SH-SY5Y (cell line): ENCODE results near the gene SUGP2.

Experiments
- GATA2 ChIP-seq: IDR thresholded peaks from 2 replicates; pipeline ENCODE4 v1.6.1; 2011; ENCODE audit warnings: mild to moderate bottlenecking, low read depth, low read length
- GATA3 ChIP-seq: IDR thresholded peaks from 2 replicates; pipeline ENCODE4 v1.6.1; 2011; ENCODE audit warnings: low read depth, mild to moderate bottlenecking, low read length, moderate library complexity

DNA sequence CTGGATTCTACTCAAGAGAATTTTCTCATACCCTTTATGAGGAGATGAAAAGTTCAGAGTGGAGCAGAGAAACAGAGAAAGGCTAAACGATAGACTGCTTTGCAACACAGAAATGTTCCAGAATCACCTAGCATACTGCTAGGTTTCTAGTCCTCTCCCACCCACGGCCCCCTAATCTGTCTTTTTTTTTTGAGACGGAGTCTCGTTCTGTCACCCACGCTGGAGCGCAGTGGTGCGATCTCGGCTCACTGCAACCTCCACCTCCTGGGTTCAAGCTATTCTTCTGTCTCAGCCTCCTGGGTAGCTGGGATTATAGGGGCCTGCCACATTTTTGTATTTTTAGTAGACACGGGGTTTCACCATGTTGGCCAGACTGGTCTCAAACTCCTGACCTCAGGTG is 4.8 kb downstream of the SUGP2 start:
- TF ChIP-seq GATA2, result no peak
- TF ChIP-seq GATA3, result no peak
